ENCODE measurements around the gene RAB3IP. TPM values are rescaled to one million over a fixed set of nuclear protein-coding genes. Genes with fewer than 3 reads are reported as not detected.

Gene RAB3IP
- total RNA-seq, 1 donor from 2014 or later = 14.1 TPM

GRCh38 chr12:69810870-69811498 is 72.3 kb downstream of the RAB3IP start:
- peaks cover 48% of the 10 kb centered on the region for H3K36me3 Mint-ChIP-seq (ENCODE audit: low read depth, unreplicated experiment)
- H3K4me1 Mint-ChIP-seq (ENCODE audit: unreplicated experiment) = no peaks in the 10 kb centered on the region
- H3K27ac Mint-ChIP-seq (ENCODE audit: unreplicated experiment) = no peak overlapping the region
- no peak for DNase-seq (ENCODE audit: low spot score)
- H3K27me3 Mint-ChIP-seq (ENCODE audit: unreplicated experiment) = no peaks in the 10 kb centered on the region
- H3K9me3 Mint-ChIP-seq (ENCODE audit: unreplicated experiment) = peaks cover 11% of the 10 kb centered on the region
- no peak for TF ChIP-seq CTCF (IDR thresholded peaks at IDR 0.05; ENCODE audit: unreplicated experiment)
- peak overlapping the region; percentile 43 for H3K4me3 Mint-ChIP-seq (ENCODE audit: unreplicated experiment)

- Mint-ChIP-seq H3K4me3 (ENCODE audit: unreplicated experiment) (no peak overlapping the region), H3K27me3 (ENCODE audit: unreplicated experiment) (no peaks in the 10 kb centered on the region), H3K27ac (ENCODE audit: unreplicated experiment) (no peak overlapping the region), H3K4me1 (ENCODE audit: unreplicated experiment) (no peaks in the 10 kb centered on the region), H3K36me3 (ENCODE audit: low read depth, unreplicated experiment) (peaks cover 14% of the 10 kb centered on the region), H3K9me3 (ENCODE audit: unreplicated experiment) (no peaks in the 10 kb centered on the region)
- no peak for DNase-seq (ENCODE audit: low spot score)
- TF ChIP-seq CTCF (IDR thresholded peaks at IDR 0.05; ENCODE audit: unreplicated experiment) = no peak
These were observed 77.4 kb downstream of the RAB3IP start for GRCh38 chr12:69816082-69816481.

- no peak for TF ChIP-seq CTCF (IDR thresholded peaks at IDR 0.05; ENCODE audit: unreplicated experiment)
- no peak for DNase-seq (ENCODE audit: low spot score)
- no peak overlapping the region for H3K4me3 Mint-ChIP-seq (ENCODE audit: unreplicated experiment)
- no peaks in the 10 kb centered on the region for H3K36me3 Mint-ChIP-seq (ENCODE audit: low read depth, unreplicated experiment)
- H3K4me1 Mint-ChIP-seq (ENCODE audit: unreplicated experiment) = no peaks in the 10 kb centered on the region
- no peak overlapping the region for H3K27ac Mint-ChIP-seq (ENCODE audit: unreplicated experiment)
- H3K9me3 Mint-ChIP-seq (ENCODE audit: unreplicated experiment) = no peaks in the 10 kb centered on the region
- H3K27me3 Mint-ChIP-seq (ENCODE audit: unreplicated experiment) = no peaks in the 10 kb centered on the region
These were observed 82.4 kb downstream of the RAB3IP start for GRCh38 chr12:69821032-69821455.

- Mint-ChIP-seq H3K4me1 (ENCODE audit: unreplicated experiment) (no peaks in the 10 kb centered on the region), H3K4me3 (ENCODE audit: unreplicated experiment) (no peak overlapping the region), H3K27me3 (ENCODE audit: unreplicated experiment) (no peaks in the 10 kb centered on the region), H3K36me3 (ENCODE audit: low read depth, unreplicated experiment) (no peaks in the 10 kb centered on the region), H3K9me3 (ENCODE audit: unreplicated experiment) (no peaks in the 10 kb centered on the region), H3K27ac (ENCODE audit: unreplicated experiment) (no peak overlapping the region)
- no peak for DNase-seq (ENCODE audit: low spot score)
- no peak for TF ChIP-seq CTCF (IDR thresholded peaks at IDR 0.05; ENCODE audit: unreplicated experiment)
These were observed 82.9 kb downstream of the RAB3IP start for GRCh38 chr12:69821456-69822159.

GRCh38 chr12:69822201-69822860 is 83.7 kb downstream of the RAB3IP start:
- DNase-seq (ENCODE audit: low spot score) = no peak
- Mint-ChIP-seq H3K9me3 (ENCODE audit: unreplicated experiment) (no peaks in the 10 kb centered on the region), H3K36me3 (ENCODE audit: low read depth, unreplicated experiment) (no peaks in the 10 kb centered on the region)

More at GRCh38 chr12:69822201-69822860, 83.7 kb downstream of the RAB3IP start:
- Mint-ChIP-seq H3K4me3 (ENCODE audit: unreplicated experiment) (no peak overlapping the region), H3K27me3 (ENCODE audit: unreplicated experiment) (no peaks in the 10 kb centered on the region), H3K27ac (ENCODE audit: unreplicated experiment) (no peak overlapping the region), H3K4me1 (ENCODE audit: unreplicated experiment) (no peaks in the 10 kb centered on the region)
- no peak for TF ChIP-seq CTCF (IDR thresholded peaks at IDR 0.05; ENCODE audit: unreplicated experiment)

All from endothelial cell (in vitro differentiated cells).